ENCODE data around the gene LRRC7.

DNA sequence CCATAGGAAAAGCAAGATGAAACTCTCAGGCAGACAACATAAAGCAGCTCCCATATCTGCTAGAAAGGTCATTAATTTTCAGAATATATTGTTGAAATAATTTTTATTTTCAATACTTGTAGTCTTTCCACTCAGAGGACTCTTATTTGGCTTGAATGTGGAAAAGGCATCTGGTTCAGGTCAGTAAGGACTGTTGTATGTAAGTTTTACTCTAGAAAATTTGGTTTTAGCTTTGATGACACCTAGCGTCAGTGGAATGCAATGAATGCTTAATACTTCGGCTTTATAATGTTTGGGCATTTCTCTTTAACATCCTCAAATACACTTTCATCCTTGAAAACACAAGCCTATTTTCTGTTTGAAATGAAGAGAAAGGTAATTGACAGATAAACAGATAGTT, 574.4 kb downstream of the LRRC7 start:
- TF ChIP-seq EZH2 (IDR thresholded peaks at IDR 0.05): no peak
- no peak for TF ChIP-seq POLR2AphosphoS5 (IDR thresholded peaks at IDR 0.05; ENCODE audit: borderline replicate concordance, low read depth, low read length)
- no peak for TF ChIP-seq FOXP2 (optimal IDR thresholded peaks at IDR 0.05; ENCODE audit: control extremely low read depth, extremely low read length, insufficient read depth)

All from SK-N-MC (cell line).